Trophoblast cell (in vitro differentiated cells and primary cell): ENCODE results near the gene RBL1.
A peak's percentile ranks its signal among the peaks of the same experiment; 100 is the strongest.

Source experiments
- DNase-seq, 2 donors: peaks; one replicate each; pipeline ENCODE4 v3.0.0-alpha.2; 2016
- H2AFZ ChIP-seq: 2 replicates; pipeline ENCODE4 v1.6.1; 2013; ENCODE audit warnings: low read length, moderate library complexity, mild to moderate bottlenecking; ENCODE audit not compliant: insufficient read depth, poor library complexity
- H2AK5ac ChIP-seq: 2 replicates; pipeline ENCODE4 v1.6.1; 2013; ENCODE audit warnings: mild to moderate bottlenecking, low read length
- H2BK120ac ChIP-seq: 2 replicates; pipeline ENCODE4 v1.6.1; 2013; ENCODE audit warnings: low read length, mild to moderate bottlenecking, moderate library complexity; ENCODE audit not compliant: insufficient read depth, poor library complexity
- H2BK12ac ChIP-seq: 2 replicates; pipeline ENCODE4 v1.6.1; 2013; ENCODE audit warnings: mild to moderate bottlenecking, low read length, moderate library complexity
- H2BK5ac ChIP-seq: 2 replicates; pipeline ENCODE4 v1.6.1; 2013; ENCODE audit warnings: low read length, low read depth, moderate library complexity, mild to moderate bottlenecking; ENCODE audit not compliant: poor library complexity
- H3K14ac ChIP-seq: 2 replicates; pipeline ENCODE4 v1.6.1; 2013; ENCODE audit warnings: mild to moderate bottlenecking, low read length
- H3K18ac ChIP-seq: 2 replicates; pipeline ENCODE4 v1.6.1; 2013; ENCODE audit warnings: mild to moderate bottlenecking, low read length
- H3K23ac ChIP-seq: 2 replicates; pipeline ENCODE4 v1.6.1; 2013; ENCODE audit warnings: low read length
- H3K27ac ChIP-seq: 2 replicates; pipeline ENCODE4 v1.5.1; 2013; ENCODE audit warnings: low read depth, mild to moderate bottlenecking, inconsistent platforms, low read length, moderate library complexity
- H3K27me3 ChIP-seq: 2 replicates; pipeline ENCODE4 v1.6.1; 2013; ENCODE audit warnings: inconsistent platforms, mild to moderate bottlenecking, low read length, moderate library complexity; ENCODE audit not compliant: insufficient read depth
- H3K36me3 ChIP-seq, 2 experiments: 1 replicate in 1 of 2; 2 replicates in 1 of 2; pipeline ENCODE4 v1.6.1; 2013; ENCODE audit warnings: low read length in 2 of 2, mild to moderate bottlenecking in 2 of 2, moderate library complexity in 1 of 2; ENCODE audit not compliant: insufficient read depth in 2 of 2, control insufficient read depth in 1 of 2
- H3K4ac ChIP-seq: 2 replicates; pipeline ENCODE4 v1.6.1; 2013; ENCODE audit warnings: low read depth, mild to moderate bottlenecking, low read length, moderate library complexity
- H3K4me1 ChIP-seq, 2 experiments: 1 replicate in 1 of 2; 2 replicates in 1 of 2; pipeline ENCODE4 v1.6.1; 2013; ENCODE audit warnings: low read length in 2 of 2, mild to moderate bottlenecking in 2 of 2, moderate library complexity in 1 of 2; ENCODE audit not compliant: insufficient read depth in 2 of 2, control insufficient read depth in 1 of 2
- H3K4me2 ChIP-seq: 2 replicates; pipeline ENCODE4 v1.6.1; 2013; ENCODE audit warnings: inconsistent platforms, mild to moderate bottlenecking, low read length, moderate library complexity
- H3K4me3 ChIP-seq: 2 replicates; pipeline ENCODE4 v1.5.1; 2013; ENCODE audit warnings: mild to moderate bottlenecking, low read depth, low read length, inconsistent platforms
- H3K79me1 ChIP-seq: one replicate; pipeline ENCODE4 v1.6.1; 2013; ENCODE audit warnings: low read length
- H3K79me2 ChIP-seq: 2 replicates; pipeline ENCODE4 v1.6.1; 2013; ENCODE audit warnings: low read length, mild to moderate bottlenecking; ENCODE audit not compliant: control insufficient read depth, insufficient read depth, poor library complexity
- H3K9ac ChIP-seq: 2 replicates; pipeline ENCODE4 v1.6.1; 2013; ENCODE audit warnings: mild to moderate bottlenecking, low read length
- H3K9me3 ChIP-seq: 2 replicates; pipeline ENCODE4 v1.6.1; 2013; ENCODE audit warnings: low read depth, mild to moderate bottlenecking, control low read depth, inconsistent platforms, low read length; ENCODE audit not compliant: insufficient read depth
- H4K12ac ChIP-seq: 2 replicates; pipeline ENCODE4 v1.6.1; 2013; ENCODE audit warnings: low read depth, mild to moderate bottlenecking, low read length, moderate library complexity
- H4K8ac ChIP-seq: 2 replicates; pipeline ENCODE4 v1.6.1; 2013; ENCODE audit warnings: low read depth, mild to moderate bottlenecking, low read length, moderate library complexity
- H4K91ac ChIP-seq: one replicate; pipeline ENCODE4 v1.6.1; 2013; ENCODE audit warnings: low read depth, mild to moderate bottlenecking, low read length, moderate library complexity
- WGBS: extraction: QIAGEN DNeasy Blood & Tissue Kit; methylation state at CpG from one replicate; pipeline ENCODE4 v1.1.7; 2013; ENCODE audit warnings: missing lambda C conversion rate; ENCODE audit not compliant: insufficient read length, insufficient coverage; ENCODE audit errors: extremely low coverage; 5-methylcytosine and 5-hydroxymethylcytosine counted together

The RBL1 gene

GRCh38 chr20:37095108-37095598 lies 644 bp downstream of the RBL1 start:
- no CpG with 5 or more reads among the region's 19 CpGs for WGBS
- peaks cover 3 to 5% of the 10 kb centered on the region in 2 experiments for H3K4me1 ChIP-seq
- no peak overlapping the region for H2BK12ac ChIP-seq

GRCh38 chr20:37090407-37090806 lies 5.4 kb downstream of the RBL1 start:
- Histone ChIP-seq H3K27ac (no peak overlapping the region), H2AFZ (no peak overlapping the region), H2BK5ac (no peak overlapping the region), H3K36me3 (peaks cover 0 to 6% of the 10 kb centered on the region in 2 experiments), H3K4me2 (no peak overlapping the region), H3K79me2 (peaks cover 2% of the 10 kb centered on the region), H3K4me1 (peaks cover 3 to 5% of the 10 kb centered on the region in 2 experiments), H3K9me3 (no peaks in the 10 kb centered on the region), H3K23ac (no peak overlapping the region), H4K91ac (no peak overlapping the region), H2AK5ac (no peak overlapping the region), H3K27me3 (no peaks in the 10 kb centered on the region), H4K12ac (no peak overlapping the region), H3K14ac (no peak overlapping the region), H3K79me1 (no peaks in the 10 kb centered on the region), H3K18ac (no peak overlapping the region), H2BK120ac (no peak overlapping the region), H2BK12ac (no peak overlapping the region), H3K4me3 (no peak overlapping the region), H4K8ac (no peak overlapping the region), H3K4ac (no peak overlapping the region), H3K9ac (no peak overlapping the region)
- no CpG with 5 or more reads among the region's 2 CpGs for WGBS
- DNase-seq, result no peak

More at GRCh38 chr20:37095108-37095598, 644 bp downstream of the RBL1 start:
- H4K8ac ChIP-seq, result peak overlapping the region; percentile 75
- no peak overlapping the region for H2BK120ac ChIP-seq
- no peak overlapping the region for H2AK5ac ChIP-seq
- peak overlapping the region; percentile 46 for H2AFZ ChIP-seq
- H3K9ac ChIP-seq, result peak overlapping the region; percentile 41
- no peaks in the 10 kb centered on the region for H3K9me3 ChIP-seq
- peaks cover 4% of the 10 kb centered on the region for H3K79me2 ChIP-seq
- no peak overlapping the region for H2BK5ac ChIP-seq
- H3K4me2 ChIP-seq, result peak overlapping the region; percentile 64
- no peaks in the 10 kb centered on the region for H3K27me3 ChIP-seq
- peaks cover 6% of the 10 kb centered on the region for H3K79me1 ChIP-seq
- no peak overlapping the region for H3K27ac ChIP-seq
- peak overlapping the region; percentile 52 for H4K12ac ChIP-seq
- peak overlapping the region; percentile 69 for H4K91ac ChIP-seq
- H3K4me3 ChIP-seq, result peak overlapping the region; percentile 78
- no peak overlapping the region for H3K23ac ChIP-seq
- H3K4ac ChIP-seq, result peak overlapping the region; percentile 1
- DNase-seq, result no peak
- H3K36me3 ChIP-seq, result peaks cover 0 to 3% of the 10 kb centered on the region in 2 experiments
- peak overlapping the region; percentile 39 for H3K18ac ChIP-seq
- H3K14ac ChIP-seq, result peak overlapping the region; percentile 22

- no peak overlapping the region for H3K23ac ChIP-seq
- no peak overlapping the region for H2BK5ac ChIP-seq
- WGBS, result no CpG with 5 or more reads among the region's 5 CpGs
- H2BK12ac ChIP-seq, result no peak overlapping the region
- H3K14ac ChIP-seq, result no peak overlapping the region
- H3K18ac ChIP-seq, result no peak overlapping the region
- no peak overlapping the region for H3K27ac ChIP-seq
- no peaks in the 10 kb centered on the region for H3K9me3 ChIP-seq
- no peaks in the 10 kb centered on the region for H3K27me3 ChIP-seq
- H3K9ac ChIP-seq, result no peak overlapping the region
- no peaks in the 10 kb centered on the region for H3K79me2 ChIP-seq
- peak in 1 of 2 donors; percentile 38 for DNase-seq
- no peak overlapping the region for H2AK5ac ChIP-seq
- H3K36me3 ChIP-seq, result peaks cover 0 to 4% of the 10 kb centered on the region in 2 experiments
- H3K4ac ChIP-seq, result no peak overlapping the region
- no peak overlapping the region for H3K4me3 ChIP-seq
- no peak overlapping the region for H2BK120ac ChIP-seq
- no peak overlapping the region for H4K8ac ChIP-seq
- H2AFZ ChIP-seq, result no peak overlapping the region
- no peak overlapping the region for H4K91ac ChIP-seq
- H3K4me2 ChIP-seq, result no peak overlapping the region
- H3K79me1 ChIP-seq, result no peaks in the 10 kb centered on the region
- H3K4me1 ChIP-seq, result no peaks in the 10 kb centered on the region
- no peak overlapping the region for H4K12ac ChIP-seq
Observed at GRCh38 chr20:37081717-37082289, 14.0 kb downstream of the RBL1 start.

- Histone ChIP-seq H3K14ac (no peak overlapping the region), H3K9me3 (no peaks in the 10 kb centered on the region)
Observed at GRCh38 chr20:37077009-37077408, 18.8 kb downstream of the RBL1 start.

More at GRCh38 chr20:37077009-37077408, 18.8 kb downstream of the RBL1 start:
- Histone ChIP-seq H4K91ac (peak overlapping the region; percentile 24), H3K4me3 (no peak overlapping the region), H3K27me3 (no peaks in the 10 kb centered on the region), H3K27ac (no peak overlapping the region), H2AFZ (no peak overlapping the region), H2BK12ac (no peak overlapping the region), H3K4ac (no peak overlapping the region), H3K23ac (no peak overlapping the region), H2BK5ac (no peak overlapping the region), H3K79me2 (no peaks in the 10 kb centered on the region), H3K18ac (no peak overlapping the region), H3K4me2 (no peak overlapping the region), H3K36me3 (no peaks in the 10 kb centered on the region), H4K8ac (peak overlapping the region; percentile 28), H2AK5ac (no peak overlapping the region), H4K12ac (no peak overlapping the region), H3K79me1 (no peaks in the 10 kb centered on the region), H2BK120ac (peak overlapping the region; percentile 33), H3K4me1 (peaks cover 0 to 2% of the 10 kb centered on the region in 2 experiments), H3K9ac (no peak overlapping the region)
- no CpG with 5 or more reads among the region's 8 CpGs for WGBS
- DNase-seq, result no peak
